Suprapubic skin (tissue), 4 donors: ENCODE data around the gene PLA2G4E.

Experiments used
- POLR2A ChIP-seq, 2 donors: fragments of 450-650 bp; IDR thresholded peaks; one replicate each; pipeline ENCODE4 v1.6.1; 2017; ENCODE audit warnings: antibody characterized with exemption in 2 of 2, mild to moderate bottlenecking in 2 of 2, moderate library complexity in 2 of 2
- POLR2AphosphoS5 ChIP-seq, 3 donors: sonication (generic); formaldehyde crosslinking; IDR thresholded peaks; one replicate each; pipeline ENCODE4 v1.6.1; 2017; ENCODE audit warnings: antibody characterized with exemption in 3 of 3

- no peak for TF ChIP-seq POLR2AphosphoS5 (IDR thresholded peaks at IDR 0.05)
- no peak for TF ChIP-seq POLR2A (IDR thresholded peaks at IDR 0.05)
Observed at GRCh38 chr15:41993472-41994170, 27.2 kb downstream of the PLA2G4E start.
